Measurements from ENCODE around the gene KCNAB1. TPM values are rescaled to one million over a fixed set of nuclear protein-coding genes. Genes with fewer than 3 reads are reported as not detected.
"Not testable (repeated sequence)": the region's sequence is repeated elsewhere in the genome, so short reads cannot be mapped to it uniquely, and the experiment has no call there.

The KCNAB1 gene
- total RNA-seq, 2 donors from 2014 or later: 0.26 TPM; not detected in 1

- DNase-seq: no peak
- Mint-ChIP-seq H3K4me3 (no peak overlapping the region), H3K36me3 (ENCODE audit: low read depth) (no peaks in the 10 kb centered on the region), H3K27ac (no peak overlapping the region), H3K4me1 (no peaks in the 10 kb centered on the region), H3K27me3 (peaks cover 36% of the 10 kb centered on the region)
- no peaks in the 10 kb centered on the region for H3K9me3 ChIP-seq (ENCODE audit: control insufficient read depth, low read length, poor library complexity, severe bottlenecking)
- ATAC-seq: no peak
These were observed 135.9 kb downstream of the KCNAB1 start for GRCh38 chr3:156256256-156256655.

GRCh38 chr3:156256945-156257344 lies 136.6 kb downstream of the KCNAB1 start:
- no peaks in the 10 kb centered on the region for H3K4me1 Mint-ChIP-seq
- H3K27me3 Mint-ChIP-seq: peaks cover 29% of the 10 kb centered on the region
- DNase-seq (no peak), ATAC-seq (no peak)
- no peak overlapping the region for H3K4me3 Mint-ChIP-seq
- no peaks in the 10 kb centered on the region for H3K36me3 Mint-ChIP-seq (ENCODE audit: low read depth)
- H3K27ac Mint-ChIP-seq: no peak overlapping the region
- H3K9me3 ChIP-seq (ENCODE audit: control insufficient read depth, low read length, poor library complexity, severe bottlenecking): no peaks in the 10 kb centered on the region

- H3K4me3 Mint-ChIP-seq: no peak overlapping the region
- H3K9me3 ChIP-seq (ENCODE audit: control insufficient read depth, low read length, poor library complexity, severe bottlenecking): no peaks in the 10 kb centered on the region
- DNase-seq: no peak
- H3K36me3 Mint-ChIP-seq (ENCODE audit: low read depth): no peaks in the 10 kb centered on the region
- no peak for ATAC-seq
- peaks cover 27% of the 10 kb centered on the region for H3K27me3 Mint-ChIP-seq
- no peak overlapping the region for H3K27ac Mint-ChIP-seq
- no peaks in the 10 kb centered on the region for H3K4me1 Mint-ChIP-seq
These were observed 137.9 kb downstream of the KCNAB1 start for GRCh38 chr3:156258301-156258700.

GRCh38 chr3:156259896-156260295 lies 139.5 kb downstream of the KCNAB1 start:
- H3K4me3 Mint-ChIP-seq: no peak overlapping the region
- H3K9me3 ChIP-seq (ENCODE audit: control insufficient read depth, low read length, poor library complexity, severe bottlenecking): no peaks in the 10 kb centered on the region
- no peak overlapping the region for H3K27ac Mint-ChIP-seq
- H3K36me3 Mint-ChIP-seq (ENCODE audit: low read depth): no peaks in the 10 kb centered on the region
- H3K4me1 Mint-ChIP-seq: no peaks in the 10 kb centered on the region
- peaks cover 20% of the 10 kb centered on the region for H3K27me3 Mint-ChIP-seq
- ATAC-seq (no peak), DNase-seq (no peak)

- H3K27ac Mint-ChIP-seq: no peak overlapping the region
- H3K27me3 Mint-ChIP-seq: peaks cover 23% of the 10 kb centered on the region
- no peaks in the 10 kb centered on the region for H3K4me1 Mint-ChIP-seq
- H3K36me3 Mint-ChIP-seq (ENCODE audit: low read depth): no peaks in the 10 kb centered on the region
- ATAC-seq (no peak), DNase-seq (no peak)
- no peaks in the 10 kb centered on the region for H3K9me3 ChIP-seq (ENCODE audit: control insufficient read depth, low read length, poor library complexity, severe bottlenecking)
- H3K4me3 Mint-ChIP-seq: no peak overlapping the region
These were observed 140.0 kb downstream of the KCNAB1 start for GRCh38 chr3:156260331-156260730.

- ATAC-seq: no peak
These were observed 144.4 kb downstream of the KCNAB1 start for GRCh38 chr3:156264771-156265170.

GRCh38 chr3:156271508-156271907 lies 151.1 kb downstream of the KCNAB1 start:
- no peaks in the 10 kb centered on the region for H3K9me3 ChIP-seq (ENCODE audit: control insufficient read depth, low read length, poor library complexity, severe bottlenecking)
- Mint-ChIP-seq H3K27ac (no peak overlapping the region), H3K4me3 (no peak overlapping the region), H3K4me1 (no peaks in the 10 kb centered on the region), H3K36me3 (ENCODE audit: low read depth) (no peaks in the 10 kb centered on the region), H3K27me3 (no peaks in the 10 kb centered on the region)
- ATAC-seq: no peak
- no peak for DNase-seq

More at GRCh38 chr3:156264771-156265170, 144.4 kb downstream of the KCNAB1 start:
- Mint-ChIP-seq H3K36me3 (ENCODE audit: low read depth) (peaks cover 3% of the 10 kb centered on the region), H3K4me3 (no peak overlapping the region), H3K27ac (no peak overlapping the region), H3K4me1 (no peaks in the 10 kb centered on the region), H3K27me3 (peaks cover 14% of the 10 kb centered on the region)
- no peak for DNase-seq
- H3K9me3 ChIP-seq (ENCODE audit: control insufficient read depth, low read length, poor library complexity, severe bottlenecking): no peaks in the 10 kb centered on the region

- Mint-ChIP-seq H3K4me3 (no peak overlapping the region), H3K36me3 (ENCODE audit: low read depth) (no peaks in the 10 kb centered on the region), H3K27me3 (peaks cover 6% of the 10 kb centered on the region), H3K4me1 (no peaks in the 10 kb centered on the region), H3K27ac (no peak overlapping the region)
- no peak for ATAC-seq
- no peak for DNase-seq
- H3K9me3 ChIP-seq (ENCODE audit: control insufficient read depth, low read length, poor library complexity, severe bottlenecking): no peaks in the 10 kb centered on the region
These were observed 151.8 kb downstream of the KCNAB1 start for GRCh38 chr3:156271995-156272719.

- Mint-ChIP-seq H3K4me3 (no peak overlapping the region), H3K27me3 (peaks cover 6% of the 10 kb centered on the region), H3K4me1 (no peaks in the 10 kb centered on the region), H3K36me3 (ENCODE audit: low read depth) (no peaks in the 10 kb centered on the region), H3K27ac (no peak overlapping the region)
- no peaks in the 10 kb centered on the region for H3K9me3 ChIP-seq (ENCODE audit: control insufficient read depth, low read length, poor library complexity, severe bottlenecking)
- ATAC-seq: no peak
- no peak for DNase-seq
These were observed 152.8 kb downstream of the KCNAB1 start for GRCh38 chr3:156273111-156273694.

GRCh38 chr3:156274791-156275190 lies 154.4 kb downstream of the KCNAB1 start:
- ATAC-seq (no peak), DNase-seq (no peak)
- Mint-ChIP-seq H3K27ac (no peak overlapping the region), H3K36me3 (ENCODE audit: low read depth) (no peaks in the 10 kb centered on the region), H3K4me1 (no peaks in the 10 kb centered on the region), H3K4me3 (no peak overlapping the region), H3K27me3 (peaks cover 6% of the 10 kb centered on the region)
- H3K9me3 ChIP-seq (ENCODE audit: control insufficient read depth, low read length, poor library complexity, severe bottlenecking): no peaks in the 10 kb centered on the region

GRCh38 chr3:156284637-156285036 lies 164.3 kb downstream of the KCNAB1 start:
- H3K4me1 Mint-ChIP-seq; ATAC-seq; DNase-seq; H3K9me3 ChIP-seq (ENCODE audit: control insufficient read depth, low read length, poor library complexity, severe bottlenecking); H3K4me3 Mint-ChIP-seq; H3K36me3 Mint-ChIP-seq (ENCODE audit: low read depth); H3K27ac Mint-ChIP-seq: not testable (repeated sequence)
- H3K27me3 Mint-ChIP-seq: peaks cover 33% of the 10 kb centered on the region

GRCh38 chr3:156285626-156286025 lies 165.2 kb downstream of the KCNAB1 start:
- DNase-seq (no peak), ATAC-seq (no peak)
- Mint-ChIP-seq H3K36me3 (ENCODE audit: low read depth) (no peaks in the 10 kb centered on the region), H3K4me1 (no peaks in the 10 kb centered on the region), H3K27me3 (peaks cover 42% of the 10 kb centered on the region), H3K27ac (no peak overlapping the region), H3K4me3 (no peak overlapping the region)
- no peaks in the 10 kb centered on the region for H3K9me3 ChIP-seq (ENCODE audit: control insufficient read depth, low read length, poor library complexity, severe bottlenecking)

- Mint-ChIP-seq H3K4me1 (no peaks in the 10 kb centered on the region), H3K36me3 (ENCODE audit: low read depth) (no peaks in the 10 kb centered on the region), H3K27ac (no peak overlapping the region), H3K27me3 (peaks cover 77% of the 10 kb centered on the region), H3K4me3 (no peak overlapping the region)
- H3K9me3 ChIP-seq (ENCODE audit: control insufficient read depth, low read length, poor library complexity, severe bottlenecking): no peaks in the 10 kb centered on the region
- DNase-seq: no peak
- ATAC-seq: no peak
These were observed 170.5 kb downstream of the KCNAB1 start for GRCh38 chr3:156290924-156291271.
